ENCODE measurements around the gene IQGAP2.

The IQGAP2 gene

DNA sequence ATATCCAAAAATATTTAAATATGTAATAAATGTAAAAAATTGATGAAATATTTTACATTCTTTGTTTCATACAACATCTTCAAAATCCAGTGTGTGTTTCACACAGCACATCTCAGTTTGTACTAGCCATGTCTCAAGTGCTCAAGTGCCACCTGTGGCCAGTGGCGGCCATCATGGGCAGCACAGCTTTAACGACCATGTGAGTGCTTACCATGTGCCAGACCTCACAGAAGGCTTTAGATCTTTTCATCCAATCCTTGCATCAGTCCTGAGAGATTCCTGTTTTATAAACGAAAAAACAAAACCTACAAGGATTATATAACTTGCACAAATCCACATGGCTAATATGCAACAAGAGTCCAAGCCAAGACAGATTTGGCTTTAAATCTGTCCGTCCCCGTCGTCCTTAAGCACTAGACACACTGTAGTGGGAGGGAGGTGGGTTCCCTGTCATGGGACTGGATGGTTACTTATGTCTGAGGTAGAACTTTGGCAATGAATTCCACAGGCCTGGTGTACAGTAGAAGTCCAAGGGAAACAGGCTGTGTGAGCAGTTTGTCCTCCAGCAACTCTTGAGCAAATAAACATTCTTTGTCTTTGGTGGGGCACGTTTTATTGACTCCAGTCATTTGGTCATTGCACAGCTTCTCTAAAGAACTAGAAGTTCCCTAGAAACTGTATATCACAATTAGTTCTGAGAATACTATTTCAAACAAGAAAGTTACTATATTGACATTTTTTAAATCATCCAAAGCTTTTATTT is 287.8 kb downstream of the IQGAP2 start:
- no peak for DNase-seq (ENCODE audit: low read depth)

DNA sequence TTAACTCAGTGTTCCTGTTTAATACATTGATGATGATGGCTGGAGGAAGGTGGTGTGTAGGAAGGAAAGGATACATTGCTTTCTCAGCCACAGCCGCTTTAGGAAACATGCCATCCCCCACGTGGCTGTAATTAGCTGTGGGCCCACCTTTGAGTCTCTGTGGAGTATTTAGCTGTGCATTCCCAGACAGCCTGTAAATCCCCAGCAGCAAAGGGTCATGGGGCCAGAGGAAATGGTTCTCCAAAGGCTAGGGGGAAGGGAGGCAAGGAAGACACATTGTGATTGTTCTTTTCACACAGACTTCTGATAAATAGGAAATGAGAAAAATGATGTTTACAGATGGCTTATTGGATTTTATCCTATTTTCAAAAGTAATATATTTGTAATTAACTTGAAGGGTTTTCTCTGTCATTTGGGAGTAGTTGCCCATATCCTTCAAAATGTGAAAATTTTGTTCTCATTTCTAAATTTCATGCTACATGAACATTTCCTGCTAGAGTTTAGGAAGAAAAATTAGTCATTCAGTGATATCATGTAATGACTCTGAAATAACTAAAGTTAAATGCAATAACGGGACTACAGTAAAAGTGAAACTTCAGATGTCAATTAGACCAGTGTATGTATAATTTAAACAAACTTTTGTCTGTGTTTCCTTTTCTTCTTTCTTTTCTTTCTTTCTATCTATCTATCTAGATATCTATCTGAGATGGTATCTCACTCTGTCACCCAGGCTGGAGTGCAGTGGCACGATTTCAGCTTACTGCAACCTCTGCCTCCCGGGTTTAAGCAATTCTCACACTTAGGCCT is 288.6 kb downstream of the IQGAP2 start:
- no peak for DNase-seq (ENCODE audit: low read depth)

DNA sequence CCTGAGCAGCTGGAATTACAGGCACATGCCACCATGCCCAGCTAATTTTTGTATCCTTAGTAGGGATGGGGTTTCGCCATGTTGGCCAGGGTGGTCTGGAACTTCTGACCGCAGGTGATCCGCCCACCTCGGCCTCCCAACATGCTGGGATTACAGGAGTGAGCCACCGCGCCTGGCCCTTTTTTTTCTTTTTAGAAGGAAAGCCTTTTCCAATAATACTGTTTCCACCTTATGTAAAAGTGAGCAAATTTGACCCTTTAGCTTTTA is 289.1 kb downstream of the IQGAP2 start:
- DNase-seq (ENCODE audit: low read depth), result no peak

GRCh38 chr5:76692651-76693050 is 289.6 kb downstream of the IQGAP2 start:
- DNase-seq (ENCODE audit: low read depth), result no peak

GRCh38 chr5:76693141-76693540 is 290.1 kb downstream of the IQGAP2 start:
- no peak for DNase-seq (ENCODE audit: low read depth)

GRCh38 chr5:76694317-76694716 is 291.2 kb downstream of the IQGAP2 start:
- no peak for DNase-seq (ENCODE audit: low read depth)

- no peak for DNase-seq (ENCODE audit: low read depth)
Observed at GRCh38 chr5:76695346-76695745, 292.3 kb downstream of the IQGAP2 start.

DNA sequence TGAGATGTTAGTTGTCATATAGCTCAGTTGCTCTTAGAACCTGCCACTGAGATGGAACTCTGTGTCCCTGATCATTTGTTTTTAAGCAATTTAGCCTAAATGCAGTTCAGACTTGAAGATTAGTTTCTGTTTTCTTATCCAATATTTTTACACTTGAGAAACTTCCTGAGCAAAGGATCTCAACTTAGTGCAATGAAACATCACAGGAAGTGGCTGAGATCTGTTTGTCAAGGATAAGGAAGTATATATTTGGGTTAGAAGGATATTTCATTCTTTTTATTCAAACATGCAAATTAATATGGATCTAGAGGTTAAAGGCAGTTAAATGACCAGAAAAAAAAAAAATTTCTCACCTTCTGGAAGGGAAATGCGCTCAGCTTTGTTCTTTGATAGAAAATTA is 293.2 kb downstream of the IQGAP2 start:
- DNase-seq (ENCODE audit: low read depth), result no peak

GRCh38 chr5:76697670-76698069 is 294.6 kb downstream of the IQGAP2 start:
- no peak for DNase-seq (ENCODE audit: low read depth)

DNA sequence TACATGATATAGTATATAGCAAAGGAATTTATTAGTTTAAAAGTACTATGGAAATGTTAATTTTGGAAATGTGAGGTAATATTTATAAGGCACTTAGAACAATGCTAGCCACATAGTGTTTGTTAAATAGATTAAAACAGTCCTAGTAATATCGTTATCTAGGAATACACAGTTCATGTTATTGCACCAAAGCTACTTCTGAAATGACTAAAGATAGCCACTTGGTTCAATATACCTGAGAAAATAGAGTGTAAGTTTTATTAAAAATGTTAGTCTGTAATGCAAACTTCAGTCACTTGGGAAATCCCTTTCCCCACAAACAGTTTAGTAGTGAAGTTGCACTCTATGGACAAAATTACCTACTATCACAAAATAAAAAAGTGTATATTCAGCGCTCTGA is 297.5 kb downstream of the IQGAP2 start:
- no peak for DNase-seq (ENCODE audit: low read depth)

DNA sequence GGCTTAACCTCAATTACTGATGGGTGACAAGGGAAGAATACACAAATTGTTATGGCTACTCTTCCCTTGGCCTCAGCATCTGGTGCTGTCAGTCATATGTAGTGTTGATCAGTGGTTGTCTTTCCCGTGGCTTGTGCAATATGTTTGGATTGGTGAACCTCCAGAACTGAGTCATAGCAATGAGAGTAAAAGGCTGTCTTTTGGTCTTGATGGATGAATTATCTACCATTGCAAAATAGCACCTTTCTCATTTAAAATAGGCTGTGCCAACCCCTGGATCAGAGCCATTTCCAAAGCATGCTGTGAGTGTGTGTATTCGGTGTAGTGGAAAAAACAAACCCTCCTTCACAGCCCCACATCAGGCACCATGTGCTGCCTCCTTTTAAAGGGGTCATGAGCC is 298.2 kb downstream of the IQGAP2 start:
- DNase-seq (ENCODE audit: low read depth), result no peak

- no peak for DNase-seq (ENCODE audit: low read depth)
Observed at GRCh38 chr5:76703707-76704106, 300.6 kb downstream of the IQGAP2 start.

DNA sequence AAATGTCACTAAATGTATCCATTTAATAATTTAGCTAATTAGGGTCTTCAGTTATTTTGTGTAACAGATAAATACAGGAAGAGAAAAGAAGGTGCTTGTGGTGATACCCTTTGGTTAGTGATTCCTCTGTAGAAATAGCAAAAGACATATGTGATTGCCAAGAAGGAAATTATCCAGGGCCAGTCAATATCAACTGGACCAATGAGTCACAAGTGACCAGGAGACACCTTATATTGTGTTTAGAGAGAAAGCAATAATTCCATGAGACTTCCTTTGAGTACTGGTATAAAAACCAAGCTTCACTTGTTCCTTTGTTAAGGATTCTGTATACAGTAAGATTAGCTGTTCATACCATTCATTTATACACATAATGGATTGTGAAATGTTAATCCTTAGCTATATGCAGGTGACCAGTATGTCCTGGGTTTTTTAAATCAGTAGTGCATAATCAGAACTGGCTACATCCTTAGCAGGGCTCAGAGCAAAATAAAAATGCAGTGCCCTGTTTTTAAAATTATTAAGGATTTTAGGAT is 301.1 kb downstream of the IQGAP2 start:
- DNase-seq (ENCODE audit: low read depth), result no peak

- no peak for DNase-seq (ENCODE audit: low read depth)
Observed at GRCh38 chr5:76705574-76705973, 302.5 kb downstream of the IQGAP2 start.

GRCh38 chr5:76709762-76710161 is 306.7 kb downstream of the IQGAP2 start:
- DNase-seq (ENCODE audit: low read depth), result no peak

- DNase-seq (ENCODE audit: low read depth), result no peak
Observed at GRCh38 chr5:76710991-76711390, 307.9 kb downstream of the IQGAP2 start.

DNA sequence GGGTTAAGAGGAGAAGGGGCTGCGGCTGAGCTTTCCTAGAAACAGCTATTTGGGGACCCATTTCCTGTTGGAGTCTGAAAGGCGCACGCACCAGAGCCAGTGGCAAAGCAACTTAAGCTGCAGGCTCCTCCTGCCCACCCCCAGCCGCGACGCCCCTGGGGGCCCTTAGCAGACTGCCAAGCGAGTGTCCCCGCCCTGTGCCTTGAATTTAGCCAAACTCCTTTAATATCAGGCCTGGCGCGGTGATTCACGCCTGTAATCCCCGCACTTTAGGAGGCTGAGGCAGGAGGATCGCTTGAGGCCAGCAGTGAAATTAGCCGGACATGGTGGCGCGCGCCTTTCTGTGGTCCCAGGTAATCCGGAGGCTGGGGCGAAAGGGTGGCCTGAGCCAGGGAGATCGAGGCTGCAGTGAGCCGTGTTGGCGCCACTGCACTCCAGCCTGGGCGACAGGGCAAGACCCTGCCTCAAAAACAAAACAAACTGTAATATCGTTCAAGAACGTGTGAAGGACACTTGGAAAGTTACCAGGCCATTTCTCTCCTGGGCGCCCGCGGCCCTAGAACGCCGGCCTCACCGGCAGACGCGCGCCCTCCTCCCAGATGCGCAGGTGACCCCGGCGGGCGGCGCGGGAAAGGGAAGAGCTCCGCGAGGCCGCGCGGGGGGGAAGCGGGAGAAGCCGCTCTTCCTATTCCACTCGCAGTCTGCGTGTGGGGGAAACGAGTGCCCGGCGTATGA is 311.8 kb downstream of the IQGAP2 start:
- DNase-seq (ENCODE audit: low read depth), result no peak

DNA sequence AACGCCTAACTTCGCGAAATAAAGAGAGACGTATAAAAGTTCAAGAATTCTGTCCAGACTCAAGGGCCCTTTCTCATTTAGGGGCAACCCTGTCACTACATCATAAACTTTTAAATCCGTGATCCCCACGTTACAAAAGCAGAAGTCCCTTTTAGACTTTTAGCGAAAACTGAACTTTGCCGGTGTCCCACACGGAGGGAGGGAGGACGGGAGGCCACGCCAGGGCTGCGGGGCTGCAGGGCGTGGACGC is 312.3 kb downstream of the IQGAP2 start:
- no peak for DNase-seq (ENCODE audit: low read depth)

DNA sequence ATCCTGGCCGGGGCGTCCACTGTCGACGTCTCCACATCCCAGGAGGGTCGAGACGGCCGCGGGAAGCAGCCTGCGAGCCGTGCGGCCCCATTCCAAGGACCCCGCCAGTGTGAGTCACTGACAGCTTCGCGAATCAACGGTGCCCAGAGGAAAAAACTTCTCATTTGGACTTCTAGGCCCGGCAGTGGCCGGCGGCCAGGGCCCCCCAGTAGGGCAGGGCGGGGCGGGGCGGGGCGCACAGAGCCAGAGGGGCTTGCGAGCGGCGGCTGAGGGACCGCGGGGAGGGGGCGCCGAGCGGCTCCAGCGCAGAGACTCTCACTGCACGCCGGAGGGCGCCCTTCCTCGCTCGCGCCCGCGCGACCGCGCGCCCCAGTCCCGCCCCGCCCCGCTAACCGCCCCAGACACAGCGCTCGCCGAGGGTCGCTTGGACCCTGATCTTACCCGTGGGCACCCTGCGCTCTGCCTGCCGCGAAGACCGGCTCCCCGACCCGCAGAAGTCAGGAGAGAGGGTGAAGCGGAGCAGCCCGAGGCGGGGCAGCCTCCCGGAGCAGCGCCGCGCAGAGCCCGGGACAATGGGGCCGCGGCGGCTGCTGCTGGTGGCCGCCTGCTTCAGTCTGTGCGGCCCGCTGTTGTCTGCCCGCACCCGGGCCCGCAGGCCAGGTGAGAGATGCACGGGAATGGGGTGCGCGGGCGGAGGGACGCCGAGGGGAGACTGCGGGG is 312.8 kb downstream of the IQGAP2 start, which contains the start of gene F2R:
Gene F2R, plus strand, starts transcription at position 391 of the 720 bp plus-strand sequence. Its CDS starts 182 bp downstream, at position 573.
- peak; percentile 32 for DNase-seq (ENCODE audit: low read depth)

DNA sequence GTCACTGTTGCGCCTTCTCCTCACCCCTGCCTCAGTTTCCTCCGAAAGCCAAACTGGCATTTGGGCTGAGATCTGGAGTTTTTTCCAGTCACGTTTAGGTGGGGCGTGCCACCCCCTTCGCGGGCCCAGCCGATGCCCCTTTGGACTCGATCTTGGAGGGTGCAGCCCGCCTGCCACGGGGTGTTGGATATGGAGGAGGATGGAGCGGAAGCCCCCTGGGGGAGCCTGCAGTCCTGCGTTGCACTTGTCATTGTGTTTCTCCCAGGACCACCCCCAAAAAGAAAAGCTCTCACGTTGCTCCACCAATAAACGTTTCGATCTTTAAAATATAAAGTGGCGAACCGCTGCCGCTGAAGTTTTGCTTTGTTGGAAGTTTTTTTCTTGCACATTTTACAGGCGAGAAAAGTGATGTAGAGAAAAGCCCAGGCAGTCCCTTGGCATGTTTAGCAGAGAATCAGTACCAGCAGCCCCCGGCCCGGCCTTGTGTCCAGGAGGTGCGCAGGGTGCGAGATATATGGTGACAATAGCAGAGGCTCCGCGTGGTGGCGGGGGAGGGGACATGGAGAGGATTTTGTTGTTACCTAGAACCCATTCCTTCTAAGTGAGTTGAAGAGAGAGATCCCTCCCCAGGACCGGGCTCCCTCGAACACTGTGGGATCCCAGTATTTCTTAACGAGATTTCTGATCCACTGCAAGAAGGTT is 313.5 kb downstream of the IQGAP2 start:
- DNase-seq (ENCODE audit: low read depth), result no peak

- DNase-seq (ENCODE audit: low read depth), result no peak
Observed at GRCh38 chr5:76717222-76718083, 314.4 kb downstream of the IQGAP2 start.

Data from T follicular helper cell (primary cell).